HG03108 (cell line): ENCODE data around the gene ZNF512B.
"Not testable (repeated sequence)": the region's sequence is repeated elsewhere in the genome, so short reads cannot be mapped to it uniquely, and the experiment has no call there.

Source experiments
- ATAC-seq: cut with Tn5 transposase; IDR thresholded peaks from one replicate; pipeline ENCODE4 v1.9.1; 2021; ENCODE audit warnings: moderate library complexity; ENCODE audit not compliant: unreplicated experiment

Gene ZNF512B

GRCh38 chr20:63963784-63964301 is 5.9 kb downstream of the ZNF512B start:
- ATAC-seq: no peak

GRCh38 chr20:63963348-63963741 is 6.4 kb downstream of the ZNF512B start:
- no peak for ATAC-seq

DNA sequence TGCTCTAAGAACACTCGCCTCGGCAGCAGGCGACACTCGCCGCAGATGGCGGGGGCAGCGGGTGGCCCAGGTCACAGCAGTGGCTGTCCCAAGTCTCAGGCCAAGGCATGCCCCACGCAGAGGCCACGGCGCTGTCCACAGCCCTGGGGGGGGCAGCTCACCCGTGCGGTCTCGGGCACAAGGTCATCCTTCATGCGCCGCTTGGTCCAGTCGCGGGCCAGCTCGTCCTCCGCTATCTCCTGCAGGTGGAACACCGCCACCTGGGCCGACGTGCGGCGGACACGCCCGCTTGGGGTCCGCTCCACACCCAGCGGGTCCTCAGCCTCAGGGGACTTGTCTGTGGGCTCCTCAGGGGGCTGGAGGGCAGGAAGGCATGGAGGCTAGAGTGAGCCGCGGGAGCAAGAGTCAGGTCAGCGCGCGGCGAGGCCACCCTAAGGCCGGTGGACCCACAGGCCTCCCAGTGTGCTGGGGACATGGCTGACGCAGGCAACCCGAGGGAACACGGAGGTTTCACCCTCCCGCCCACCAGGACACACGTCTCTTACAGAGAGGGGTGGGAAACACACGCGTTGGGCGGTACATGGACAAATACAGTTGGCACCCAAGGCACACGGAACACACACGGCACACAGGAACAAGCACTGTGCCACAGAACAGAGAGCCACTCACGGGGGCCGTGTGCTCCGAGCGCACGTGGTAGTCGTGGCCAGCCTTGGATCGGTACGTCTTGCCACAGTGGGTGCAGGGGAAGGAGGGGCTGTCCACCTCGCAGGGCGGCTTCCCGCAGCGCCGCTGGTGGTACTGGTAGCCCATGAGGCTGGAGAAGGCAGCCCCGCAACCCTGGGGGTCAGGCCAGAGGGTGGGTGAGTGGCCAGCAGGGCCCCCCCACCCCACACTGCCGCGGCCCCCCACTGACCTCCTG is 7.0 kb downstream of the ZNF512B start:
- ATAC-seq: no peak

DNA sequence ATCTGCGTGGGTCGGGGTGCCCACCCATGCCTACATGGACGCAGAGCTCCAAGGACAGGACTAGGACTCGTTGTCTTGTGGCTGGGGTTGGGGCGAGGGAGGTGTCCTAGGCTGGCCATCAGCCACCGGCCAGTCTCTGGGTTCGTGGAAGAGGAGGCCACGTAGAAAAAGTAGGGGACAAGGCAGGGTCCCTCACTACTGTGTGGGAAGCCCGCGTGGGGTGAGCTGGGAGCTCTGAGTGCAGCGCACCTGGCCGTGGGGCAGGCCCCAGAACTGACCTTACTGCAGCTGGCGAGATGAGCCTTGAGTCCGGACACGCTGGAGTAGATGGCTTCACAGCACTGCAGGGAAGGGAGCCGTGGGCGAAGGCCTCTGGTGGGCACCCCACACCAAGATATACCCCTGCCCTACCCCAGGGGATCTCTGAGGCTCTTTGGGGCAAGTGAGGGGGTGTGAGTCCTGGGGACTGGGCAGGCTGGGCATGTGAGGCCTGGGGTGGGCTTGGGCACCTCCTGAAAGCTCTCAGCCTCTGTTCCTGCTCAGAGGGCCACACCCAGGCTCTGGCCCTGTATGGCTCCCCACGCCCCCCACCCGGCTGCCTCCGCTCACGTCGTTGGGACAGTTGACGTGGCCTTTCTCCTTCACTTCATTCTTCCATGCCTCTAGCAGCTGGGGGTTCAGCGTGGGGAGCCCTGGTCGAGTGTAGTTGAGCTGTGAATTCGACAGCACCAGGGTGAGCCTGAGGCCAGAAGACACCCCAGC is 7.9 kb downstream of the ZNF512B start:
- ATAC-seq: no peak

GRCh38 chr20:63960654-63961621 is 8.8 kb downstream of the ZNF512B start:
- not testable (repeated sequence) for ATAC-seq

DNA sequence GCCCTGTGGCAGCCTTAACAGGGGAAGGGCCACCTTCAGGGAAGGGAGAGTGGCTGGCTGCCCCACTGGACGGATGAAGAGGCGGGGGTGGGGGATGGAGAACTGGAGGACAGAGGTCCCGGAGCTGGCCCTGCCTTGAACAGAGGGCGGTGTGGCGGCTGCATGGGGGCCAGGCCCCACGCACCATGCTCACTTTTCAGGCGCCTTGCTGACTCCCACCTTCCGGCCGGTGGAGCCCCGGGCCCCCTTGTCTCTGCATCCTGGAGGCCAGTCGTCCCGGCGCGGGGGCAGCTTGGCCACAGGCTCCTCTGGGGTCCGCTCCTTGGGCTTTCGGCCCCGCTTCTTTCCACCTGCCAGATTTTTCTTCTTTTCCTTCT is 10.0 kb downstream of the ZNF512B start:
- ATAC-seq: no peak

- ATAC-seq: no peak
Measured at GRCh38 chr20:63958964-63959698, 10.6 kb downstream of the ZNF512B start.

DNA sequence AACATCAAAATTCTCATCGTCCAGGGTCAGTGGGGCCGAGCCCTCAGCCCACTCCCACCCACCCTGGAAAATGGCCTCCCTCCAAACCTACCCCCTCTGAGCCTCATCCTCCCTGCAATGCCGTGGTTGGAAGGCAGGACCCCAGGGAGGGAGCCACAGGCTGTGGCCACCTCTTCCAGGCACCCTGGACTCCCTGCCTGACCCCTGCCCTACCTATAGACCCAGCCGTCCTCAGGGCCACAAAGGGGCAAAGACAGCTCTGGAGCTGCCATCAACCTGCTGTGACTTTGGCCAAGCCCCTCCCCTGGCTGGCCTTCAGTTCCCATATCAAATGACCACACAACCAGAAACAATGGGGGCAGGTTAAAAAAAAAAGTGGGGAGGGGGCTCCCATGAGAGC is 11.3 kb downstream of the ZNF512B start:
- no peak for ATAC-seq

DNA sequence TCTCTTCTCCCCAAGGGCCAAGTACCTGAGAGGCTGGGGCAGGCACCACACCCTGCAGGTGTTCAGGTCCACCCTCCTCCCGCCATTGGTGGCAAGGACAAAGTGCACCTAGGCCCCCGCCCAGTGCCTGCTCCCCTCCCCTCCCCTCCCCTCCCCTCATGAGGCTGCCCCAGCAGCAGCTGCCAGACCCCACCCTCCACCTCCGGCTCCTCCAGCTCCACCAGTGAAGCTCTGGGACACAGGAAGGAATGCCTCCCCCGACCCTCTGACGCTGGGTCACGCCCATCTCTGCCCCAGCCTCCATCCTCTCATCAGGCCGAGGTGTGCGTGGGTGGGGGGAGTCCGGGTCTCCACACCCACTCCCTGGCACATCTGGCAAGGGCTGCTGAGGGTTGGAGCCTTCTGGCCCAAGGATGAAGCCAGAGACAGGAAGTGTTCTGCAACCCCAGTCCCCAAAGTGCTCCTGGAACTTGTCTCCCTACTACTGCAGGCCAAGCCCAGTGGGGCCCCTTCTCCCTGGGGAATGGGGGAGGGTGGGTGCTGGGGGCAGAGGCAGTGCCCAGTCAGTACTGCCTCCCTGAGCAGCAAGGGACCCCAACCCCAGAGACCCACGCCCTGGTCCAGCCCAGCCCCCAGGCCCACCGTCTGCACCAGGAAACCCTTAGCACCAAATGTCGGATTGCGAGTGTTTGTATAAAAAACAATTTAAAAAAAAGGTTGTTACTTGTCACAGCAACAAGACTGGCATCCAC is 11.9 kb downstream of the ZNF512B start:
- ATAC-seq: no peak

GRCh38 chr20:63957004-63957689 is 12.6 kb downstream of the ZNF512B start:
- no peak for ATAC-seq

GRCh38 chr20:63956664-63957003 is 13.1 kb downstream of the ZNF512B start:
- ATAC-seq: no peak

DNA sequence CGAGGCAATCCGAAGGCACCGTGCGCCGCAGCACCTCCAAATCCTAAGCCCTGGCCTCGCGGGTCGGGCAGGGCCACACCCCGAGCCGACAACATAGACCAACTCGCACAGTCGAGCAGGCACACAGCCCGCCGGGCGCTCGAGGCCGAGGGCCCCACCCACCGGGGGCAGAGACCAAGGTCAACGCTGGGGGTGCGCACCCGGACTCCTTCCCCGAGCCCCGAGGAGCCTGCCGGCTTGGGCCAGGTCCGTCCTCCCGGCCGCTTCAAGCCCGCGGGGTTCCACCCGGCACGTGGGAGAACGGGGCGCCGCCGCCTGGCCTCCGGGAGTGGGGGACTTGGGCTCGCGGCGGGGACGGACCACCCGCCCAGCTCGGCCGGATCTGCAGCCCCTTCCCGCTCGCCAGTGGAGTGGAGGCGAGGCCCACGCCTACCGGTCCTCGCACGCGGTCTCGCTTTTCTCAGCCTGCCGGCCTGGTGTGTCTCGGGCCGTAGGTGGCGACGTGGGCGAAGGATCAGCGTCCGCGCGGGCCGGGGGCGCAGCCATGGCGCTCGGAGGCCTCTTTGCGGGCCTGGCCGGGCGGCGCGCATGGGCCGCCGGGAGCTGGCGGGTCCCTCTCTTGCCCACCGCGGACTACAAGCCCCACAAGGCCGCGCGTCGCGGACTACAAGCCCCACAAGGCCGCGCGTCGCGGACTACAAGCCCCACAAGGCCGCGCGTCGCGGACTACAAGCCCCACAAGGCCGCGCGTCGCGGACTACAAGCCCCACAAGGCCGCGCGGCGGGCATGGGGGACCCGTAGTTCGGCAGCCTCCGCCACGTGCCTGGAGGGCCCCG is 13.7 kb downstream of the ZNF512B start, which contains the start of gene UCKL1:
TSS of gene UCKL1 (minus strand) at position 590 of the 837 bp plus-strand sequence. CDS start at position 546, 44 bp downstream.
- ATAC-seq: peak; percentile 69

DNA sequence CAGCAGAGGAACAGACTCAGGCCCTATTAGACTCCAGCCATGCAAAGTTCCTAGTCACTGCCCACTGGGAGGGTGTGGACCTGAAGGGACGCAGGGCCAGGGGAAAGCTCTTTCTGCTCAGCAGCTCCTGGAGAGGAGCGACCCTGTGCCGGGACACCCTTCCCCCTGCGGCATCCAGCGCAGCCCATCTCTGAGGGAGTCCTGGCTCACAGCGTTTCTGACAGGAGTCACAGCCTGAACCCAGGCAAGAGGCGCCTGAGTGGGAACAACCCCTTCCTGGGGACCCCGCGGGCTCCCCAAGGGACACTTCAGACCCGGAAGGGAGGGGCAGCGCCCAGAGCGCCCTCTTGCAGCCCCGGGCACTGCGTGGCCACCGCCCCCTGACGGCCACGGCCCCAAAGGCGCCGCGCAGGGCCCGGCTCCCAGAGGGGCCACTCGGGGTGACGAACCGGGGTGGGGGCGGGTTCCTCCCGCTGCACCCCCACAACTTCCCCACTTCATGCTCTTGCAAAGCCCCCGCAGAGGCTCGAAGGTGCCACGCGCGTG is 14.4 kb downstream of the ZNF512B start:
- ATAC-seq: peak; percentile 29

- no peak for ATAC-seq
Measured at GRCh38 chr20:63953764-63954429, 15.8 kb downstream of the ZNF512B start.

GRCh38 chr20:63952769-63953168 is 17.0 kb downstream of the ZNF512B start:
- ATAC-seq: no peak

DNA sequence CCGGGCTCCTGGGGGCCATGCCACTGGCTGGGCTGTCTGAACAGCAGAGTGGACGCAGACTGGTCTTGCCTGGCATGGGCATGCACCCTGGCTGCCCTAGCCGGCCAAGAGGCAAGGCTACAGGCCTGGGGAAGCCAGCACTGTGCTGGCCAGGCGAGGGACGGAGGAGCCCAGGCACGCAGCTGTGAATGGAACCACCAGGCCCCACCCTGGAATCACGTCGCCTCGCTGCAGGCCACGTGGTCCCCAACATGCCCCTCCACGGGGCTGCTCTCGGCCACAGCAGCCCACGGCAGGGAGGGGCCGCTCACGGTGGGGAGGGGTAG is 17.6 kb downstream of the ZNF512B start:
- ATAC-seq: no peak
